NCI-H460 (cell line): ENCODE data around the gene JADE2. TPM values are rescaled to one million over a fixed set of nuclear protein-coding genes. Genes with fewer than 3 reads are reported as not detected.
"Not testable (repeated sequence)": the region's sequence is repeated elsewhere in the genome, so short reads cannot be mapped to it uniquely, and the experiment has no call there.

Experiments used
- DNase-seq: peaks from one replicate; pipeline ENCODE4 v3.0.0-alpha.2; 2016; ENCODE audit warnings: low read depth; ENCODE audit errors: extremely low read depth
- total RNA-seq: library from RNA; depleted of rRNA; stranded (reverse); fragments of >200 nt; shearing (Covaris generic); gene quantifications from 2 replicates; pipeline ENCODE4 v1.2.3, GENCODE V29; 2014

Gene JADE2
- total RNA-seq, 1 experiment from 2014 or later = 8.9 TPM

- DNase-seq = no peak
Observed at GRCh38 chr5:134547999-134548658, 22.7 kb downstream of the JADE2 start.

- no peak for DNase-seq
Observed at GRCh38 chr5:134549714-134550113, 24.2 kb downstream of the JADE2 start.

- no peak for DNase-seq
Observed at GRCh38 chr5:134550271-134551214, 25.1 kb downstream of the JADE2 start.

- DNase-seq = no peak
Observed at GRCh38 chr5:134551901-134552300, 26.4 kb downstream of the JADE2 start.

GRCh38 chr5:134552301-134552700 lies 26.8 kb downstream of the JADE2 start:
- DNase-seq = no peak

- DNase-seq = not testable (repeated sequence)
Observed at GRCh38 chr5:134552716-134553115, 27.2 kb downstream of the JADE2 start.

- no peak for DNase-seq
Observed at GRCh38 chr5:134553821-134554267, 28.4 kb downstream of the JADE2 start.

- no peak for DNase-seq
Observed at GRCh38 chr5:134554319-134555222, 29.1 kb downstream of the JADE2 start.

- no peak for DNase-seq
Observed at GRCh38 chr5:134555223-134555889, 29.9 kb downstream of the JADE2 start.

GRCh38 chr5:134555890-134556311 lies 30.4 kb downstream of the JADE2 start:
- peak; percentile 52 for DNase-seq

GRCh38 chr5:134556588-134556987 lies 31.1 kb downstream of the JADE2 start:
- not testable (repeated sequence) for DNase-seq

GRCh38 chr5:134556994-134557393 lies 31.5 kb downstream of the JADE2 start:
- no peak for DNase-seq

GRCh38 chr5:134559672-134560071 lies 34.2 kb downstream of the JADE2 start:
- no peak for DNase-seq

- no peak for DNase-seq
Observed at GRCh38 chr5:134560698-134561097, 35.2 kb downstream of the JADE2 start.

GRCh38 chr5:134561871-134562296 lies 36.4 kb downstream of the JADE2 start:
- peak; percentile 34 for DNase-seq

GRCh38 chr5:134563221-134563620 lies 37.8 kb downstream of the JADE2 start:
- no peak for DNase-seq

- no peak for DNase-seq
Observed at GRCh38 chr5:134563962-134564361, 38.5 kb downstream of the JADE2 start.

GRCh38 chr5:134564396-134564795 lies 38.9 kb downstream of the JADE2 start:
- DNase-seq = no peak

GRCh38 chr5:134565791-134566740 lies 40.6 kb downstream of the JADE2 start:
- DNase-seq = no peak
